Hypothalamus (tissue), 51 donors: ENCODE measurements around the gene LRP3.
A peak's percentile ranks its signal among the peaks of the same experiment; 100 is the strongest.
"Not testable (repeated sequence)": the region's sequence is repeated elsewhere in the genome, so short reads cannot be mapped to it uniquely, and the experiment has no call there.

Experiments
- DNase-seq, 51 donors: peaks; one replicate each; lab custom pipeline; 2025; lab: John Stamatoyannopoulos, UW

Gene LRP3

DNA sequence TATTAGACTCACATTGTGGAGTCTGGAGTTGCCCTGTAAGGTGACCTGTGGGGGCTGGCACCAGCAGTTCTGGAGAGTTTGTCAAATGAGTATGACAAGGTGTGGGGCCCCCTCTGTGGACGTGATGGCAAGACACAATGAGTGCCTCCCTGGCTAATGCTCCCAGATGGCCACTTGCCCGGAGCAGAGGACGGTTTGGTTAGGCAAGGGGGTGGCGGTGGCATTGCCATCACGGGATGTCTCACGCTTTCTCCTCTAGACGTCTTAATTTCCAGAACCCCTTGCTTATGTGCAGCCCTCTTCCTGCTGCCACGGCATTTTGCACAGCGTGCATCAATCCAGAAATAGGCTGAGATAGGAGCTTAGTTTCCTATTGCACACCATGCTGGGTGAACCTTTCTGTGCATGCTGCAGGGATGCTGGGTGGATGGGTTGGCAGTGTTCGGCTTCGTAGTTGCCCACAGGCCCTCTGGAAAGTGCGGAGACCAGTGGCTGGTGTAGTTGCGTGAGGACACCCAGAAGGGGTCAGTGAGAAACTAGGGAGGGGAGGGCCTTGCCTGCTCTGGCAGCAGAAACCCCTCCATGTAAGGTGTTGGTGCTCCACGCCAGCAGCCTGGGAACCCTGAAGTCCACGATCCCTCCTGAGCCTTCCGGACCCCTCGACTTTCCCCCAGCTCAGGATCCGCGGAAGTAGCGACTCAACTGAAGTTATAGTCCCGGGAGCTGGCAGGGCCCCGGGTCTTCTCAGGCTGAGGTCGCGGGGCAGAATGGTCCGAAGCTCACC is 18.1 kb upstream of the LRP3 start:
- DNase-seq = peak in 7 of 51 donors; percentile 28 to 73 (median 47)

DNA sequence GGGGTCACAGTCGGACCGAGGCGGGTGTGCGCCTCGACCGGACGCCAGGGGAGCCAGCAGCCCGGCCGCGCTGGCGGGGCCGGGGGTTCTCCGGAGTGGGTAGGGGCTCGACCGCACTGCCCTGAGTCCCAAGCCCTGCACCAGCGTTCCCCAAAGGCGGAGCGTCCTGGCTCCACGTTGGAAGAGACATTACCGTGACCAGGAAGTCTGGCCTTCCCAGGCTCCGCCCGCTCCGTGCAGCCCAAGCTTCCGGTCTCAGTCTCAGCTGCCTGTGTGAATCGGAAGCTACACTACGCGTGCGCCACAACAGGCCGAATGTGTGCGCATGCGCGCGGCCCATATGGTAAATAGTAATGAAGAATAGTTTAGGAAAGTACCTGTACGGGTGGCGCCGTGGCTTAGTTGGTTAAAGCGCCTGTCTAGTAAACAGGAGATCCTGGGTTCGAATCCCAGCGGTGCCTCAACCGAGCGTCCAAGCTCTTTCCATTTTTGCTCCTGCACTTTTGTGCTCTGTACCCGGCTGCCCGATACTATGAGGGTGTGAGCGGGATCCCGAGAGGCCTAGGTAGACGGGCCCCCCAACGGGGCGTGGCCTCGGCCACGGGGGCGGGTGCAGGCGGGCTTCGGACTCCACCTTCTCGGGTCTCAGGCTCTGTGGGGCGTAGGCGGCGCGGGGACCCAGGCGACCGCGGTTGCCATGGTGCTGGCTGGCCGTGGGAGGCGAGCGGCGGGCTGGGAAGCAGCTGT is 17.3 kb upstream of the LRP3 start:
- DNase-seq = peak; percentile 83 to 100 (median 95)

DNA sequence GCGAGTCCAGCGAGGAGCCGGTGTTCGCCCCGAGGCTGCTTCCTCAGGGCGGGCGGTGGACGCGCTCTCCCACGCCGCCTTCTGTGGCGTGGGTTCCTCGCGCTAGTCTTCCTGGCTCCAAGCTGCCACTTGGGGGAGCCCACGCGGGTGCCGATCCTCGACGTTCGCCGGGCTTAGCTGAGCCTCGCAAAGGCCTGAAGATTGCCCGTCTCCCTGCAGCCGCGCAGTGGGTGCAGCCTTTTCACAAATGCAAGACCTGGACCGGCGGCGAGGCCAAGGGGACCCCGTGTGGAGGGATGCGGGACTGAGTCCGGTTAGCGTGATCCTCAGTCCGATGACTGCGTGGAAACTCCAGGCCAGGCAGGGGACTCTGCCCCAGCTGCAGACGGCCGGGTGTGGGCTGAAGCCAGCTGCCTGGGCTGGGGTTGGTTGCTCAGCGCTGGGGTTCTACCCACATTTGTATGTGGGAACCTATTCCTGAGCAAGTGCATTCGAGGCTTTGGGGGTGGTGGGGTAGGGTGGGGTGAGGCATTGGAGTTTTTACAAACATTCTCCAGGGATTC is 16.6 kb upstream of the LRP3 start:
- peak in 13 of 51 donors; percentile 62 to 95 (median 82) for DNase-seq

DNA sequence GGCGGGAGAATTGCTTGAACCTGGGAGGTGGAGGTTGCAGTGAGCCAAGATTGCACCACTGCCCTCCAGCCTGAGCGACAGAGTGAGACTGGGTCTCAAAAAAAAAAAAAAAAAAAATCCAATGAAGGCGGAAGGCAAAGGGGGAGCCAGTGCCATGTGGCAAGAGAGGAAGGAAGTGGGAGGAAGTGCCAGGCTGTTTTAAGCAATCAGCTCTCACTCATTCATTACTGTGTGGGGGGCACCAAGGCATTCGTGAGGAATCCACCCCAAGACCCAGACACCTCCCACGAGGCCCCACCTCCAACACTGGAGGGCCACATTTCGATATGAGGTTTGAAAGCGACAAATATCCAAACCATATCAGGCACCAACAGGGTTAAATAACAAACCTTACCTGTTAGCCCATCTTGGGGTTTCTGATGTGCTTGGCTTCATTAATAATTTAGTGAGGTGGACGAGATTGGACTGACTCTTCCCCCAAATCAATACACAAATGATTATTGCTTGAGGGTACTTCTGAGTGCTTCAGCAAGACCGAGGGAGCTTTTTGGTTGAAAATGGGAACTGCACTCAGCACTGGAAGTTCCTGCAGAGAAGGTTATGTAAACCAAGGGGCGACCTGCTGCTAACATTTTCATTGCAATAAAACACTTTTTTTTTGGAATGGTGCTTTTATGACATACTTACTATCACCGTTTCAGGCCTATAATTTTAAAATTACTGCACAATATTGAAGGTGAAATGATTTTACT is 7.5 kb upstream of the LRP3 start:
- peak in 1 of 51 donors; percentile 22 for DNase-seq

DNA sequence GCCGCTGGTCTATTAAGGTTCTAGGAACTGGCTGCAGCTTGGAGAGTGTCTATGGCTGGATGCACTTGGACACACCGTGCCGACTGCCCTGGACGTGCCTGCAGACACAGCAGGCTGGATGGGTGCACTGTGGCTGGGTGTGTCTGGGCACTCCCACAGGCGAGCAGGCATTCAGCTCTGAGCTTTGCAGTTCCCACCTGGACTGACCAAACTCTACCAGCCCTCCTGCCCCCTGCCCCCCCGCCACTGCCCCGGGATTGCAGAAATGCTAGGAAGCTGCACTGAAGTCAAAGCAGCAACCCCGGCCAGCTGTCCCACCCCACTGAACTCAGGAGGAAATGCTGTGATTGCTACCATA is 7.0 kb upstream of the LRP3 start:
- no peak for DNase-seq

DNA sequence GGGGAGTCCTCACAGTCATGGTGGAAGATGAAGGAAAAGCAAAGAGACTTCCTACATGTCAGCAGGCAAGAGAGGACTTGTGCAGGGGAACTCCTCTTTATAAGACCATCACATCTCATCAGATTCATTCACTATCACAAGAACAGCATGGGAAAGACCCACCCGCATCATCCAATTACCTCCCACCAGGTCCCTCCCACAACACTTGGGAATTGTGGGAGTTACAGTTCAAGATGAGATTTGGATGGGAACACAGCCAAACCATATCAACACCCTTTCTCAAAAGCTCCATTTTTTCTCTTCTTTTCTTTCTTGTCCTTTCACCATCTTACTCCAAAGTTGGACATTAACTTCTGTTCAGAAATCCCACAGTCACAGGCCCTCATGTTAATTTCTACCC is 4.7 kb upstream of the LRP3 start:
- no peak for DNase-seq

DNA sequence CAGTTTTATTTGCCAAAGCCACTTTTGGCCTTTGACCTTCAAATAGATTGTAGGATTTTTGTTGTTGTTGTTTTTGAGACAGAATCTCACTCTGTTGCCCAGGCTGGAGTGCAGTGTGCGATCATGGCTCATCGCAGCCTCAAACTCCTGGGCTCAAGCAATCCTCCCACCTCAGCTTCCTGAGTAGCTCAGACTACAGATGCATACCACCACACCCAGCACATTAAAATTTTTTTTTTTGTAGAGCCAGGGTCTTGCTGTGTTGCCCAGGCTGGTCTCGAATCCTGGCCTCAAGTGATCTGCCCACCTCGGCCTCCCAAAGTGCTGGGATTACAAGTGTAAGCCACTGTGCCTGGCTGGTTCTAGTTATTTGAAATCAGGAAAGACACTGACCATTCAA is 3.0 kb upstream of the LRP3 start:
- not testable (repeated sequence) for DNase-seq

DNA sequence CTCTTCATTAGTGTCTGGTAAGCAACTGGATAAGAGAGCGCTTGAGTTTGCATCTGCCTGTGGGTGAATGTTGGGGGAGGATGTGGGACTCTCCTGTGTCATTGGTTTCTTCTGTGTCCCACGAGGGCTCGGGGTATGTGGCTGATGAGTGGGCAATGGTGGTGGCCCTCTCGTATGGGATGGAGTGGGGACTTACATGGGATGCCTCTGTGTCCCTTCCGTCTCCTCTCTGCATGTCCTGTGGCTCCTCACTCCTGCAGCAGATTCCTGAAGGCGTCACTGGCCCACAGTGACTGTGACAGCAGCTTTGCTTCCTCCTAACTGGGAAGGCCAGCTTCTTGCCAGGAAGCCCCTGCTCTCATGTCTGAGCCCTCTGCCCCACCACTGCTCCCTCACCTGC is 2.6 kb upstream of the LRP3 start:
- DNase-seq = no peak

DNA sequence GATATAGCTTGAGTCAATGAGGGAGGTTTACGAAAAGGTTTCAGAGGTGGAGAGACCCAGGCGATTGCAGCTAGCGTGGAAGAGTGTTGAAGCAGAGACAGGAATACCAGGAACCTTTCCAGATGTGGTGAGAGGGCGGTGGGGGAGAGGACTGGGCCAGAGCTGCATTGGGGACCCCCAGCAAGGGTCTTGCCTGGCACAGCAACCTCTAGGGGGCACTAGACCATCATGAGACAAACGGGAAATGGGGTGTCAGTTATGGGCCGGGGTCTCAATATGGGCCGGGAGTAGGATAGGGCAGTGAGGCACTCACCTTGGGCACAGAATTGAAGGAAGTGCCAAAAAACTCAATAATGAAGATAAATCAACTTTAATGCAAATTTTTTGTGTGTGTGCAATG is 2.1 kb upstream of the LRP3 start:
- DNase-seq = no peak

DNA sequence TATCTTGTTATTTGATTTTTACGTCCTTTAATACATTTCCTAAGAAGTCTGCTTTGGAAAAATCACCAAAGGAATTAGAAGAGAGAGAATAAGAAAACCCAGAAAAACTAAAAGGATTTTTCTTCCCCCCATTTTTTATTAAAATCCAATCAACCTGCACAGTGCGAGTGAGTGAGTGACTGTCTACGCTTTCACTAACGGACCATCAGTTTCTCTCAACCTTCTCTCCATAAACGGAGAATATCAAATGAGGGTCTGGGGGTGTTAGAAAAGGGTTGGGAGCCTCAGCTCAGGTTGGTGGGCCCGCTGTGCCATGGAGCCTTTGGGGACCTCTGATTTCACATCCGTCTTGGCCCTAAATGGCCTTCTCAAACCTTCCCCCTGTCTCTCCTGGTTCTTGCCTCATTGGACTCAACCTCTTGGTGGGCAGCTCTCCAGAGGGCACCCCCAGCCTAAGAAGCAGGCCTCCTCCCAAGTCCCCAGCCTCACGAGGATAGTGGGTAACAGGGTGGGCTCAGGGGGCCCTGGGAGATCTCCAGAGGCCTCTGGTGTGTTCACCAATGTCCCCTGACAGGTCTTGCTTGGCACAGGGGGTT is 763 bp upstream of the LRP3 start:
- no peak for DNase-seq

DNA sequence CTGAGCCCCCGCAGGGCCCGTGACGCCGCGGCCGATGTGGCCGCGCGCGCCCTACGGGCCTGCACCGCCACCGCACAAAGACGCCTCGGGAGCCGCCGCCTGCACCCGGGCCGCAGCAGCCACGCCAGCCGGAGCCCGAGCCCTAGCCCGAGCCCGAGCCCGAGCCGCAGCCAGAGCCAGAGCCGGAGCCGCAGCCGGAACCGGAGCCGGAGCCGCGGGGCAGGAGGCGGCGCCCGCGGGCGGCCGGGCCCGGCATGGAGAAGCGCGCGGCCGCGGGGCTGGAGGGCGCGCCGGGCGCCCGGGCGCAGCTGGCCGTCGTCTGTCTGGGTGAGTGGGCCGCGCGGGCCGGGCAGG is 379 bp downstream of the LRP3 start:
- peak in 2 of 51 donors; percentile 46 to 48 for DNase-seq

DNA sequence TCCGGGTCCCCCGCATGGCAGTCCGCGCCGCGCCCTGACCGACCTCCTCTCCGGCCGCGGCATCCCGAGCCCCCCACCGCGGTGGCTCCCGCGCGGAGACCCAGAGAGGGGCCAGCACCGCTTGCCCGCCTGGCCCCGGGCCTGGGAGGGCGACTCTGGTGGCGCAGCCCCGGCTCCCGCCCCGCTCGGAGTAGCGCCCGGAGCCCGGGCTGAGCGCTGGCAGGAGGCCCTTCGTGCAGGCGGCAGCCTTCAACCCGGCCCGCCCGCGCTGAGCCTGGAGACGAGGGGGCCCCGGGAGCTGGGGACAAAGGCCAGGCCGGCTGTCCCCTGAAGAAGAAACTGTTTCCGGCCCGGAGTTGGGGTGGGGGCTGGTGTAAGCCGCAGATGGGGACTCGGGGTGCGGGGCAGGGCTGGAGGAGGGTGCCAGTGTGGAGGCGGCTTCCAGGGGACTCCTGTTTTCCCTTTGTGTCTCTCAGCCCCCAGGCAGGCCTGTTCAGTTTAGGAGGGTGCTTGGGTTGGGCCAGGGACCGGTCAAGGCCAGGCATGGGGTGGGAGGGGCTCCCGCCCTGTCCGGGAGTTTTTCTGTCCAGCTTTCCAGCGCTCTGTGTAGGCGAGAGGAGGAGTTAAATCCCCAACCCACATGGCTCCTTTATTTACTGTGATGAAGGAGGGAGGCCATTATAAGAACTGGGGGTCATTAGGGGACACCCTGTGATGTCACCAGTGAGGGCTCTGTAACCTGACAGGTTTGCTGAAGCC is 935 bp downstream of the LRP3 start:
- DNase-seq = peak in 10 of 51 donors; percentile 23 to 58 (median 42)

DNA sequence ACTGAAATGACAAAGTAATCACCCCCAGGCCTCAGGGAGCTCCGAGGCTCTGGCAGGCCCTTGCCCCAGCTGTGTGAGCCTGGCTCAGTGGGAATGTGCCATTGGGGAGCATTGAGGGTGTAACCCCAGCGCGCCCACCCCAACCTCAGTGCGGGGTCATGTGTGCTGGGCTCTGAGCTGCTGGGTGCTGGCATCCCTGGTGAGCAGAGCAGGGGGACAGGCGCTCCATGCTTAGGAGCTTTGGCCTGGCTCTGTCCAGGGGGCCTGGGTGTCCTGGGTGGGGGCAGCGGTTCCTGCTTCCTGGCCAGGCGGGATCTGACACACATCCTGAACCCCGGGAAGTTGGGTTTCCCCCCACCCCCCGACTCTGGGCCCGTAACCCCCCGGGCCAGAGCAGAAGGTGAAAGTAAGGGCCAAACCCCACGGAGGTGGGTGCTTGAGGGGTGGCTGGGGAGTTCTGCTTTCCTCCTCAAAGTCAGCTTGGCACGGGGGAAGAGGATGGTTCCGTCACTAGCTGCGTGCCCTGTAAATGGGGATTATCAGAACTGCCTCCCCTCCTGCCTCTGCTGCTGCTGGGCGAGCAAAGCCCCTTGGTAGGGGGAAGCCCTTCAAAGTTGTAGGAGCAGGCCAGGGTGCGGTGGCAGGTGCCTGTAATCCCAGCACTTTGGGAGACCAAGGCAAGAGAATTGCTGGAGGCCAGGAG is 1.7 kb downstream of the LRP3 start:
- DNase-seq = no peak

DNA sequence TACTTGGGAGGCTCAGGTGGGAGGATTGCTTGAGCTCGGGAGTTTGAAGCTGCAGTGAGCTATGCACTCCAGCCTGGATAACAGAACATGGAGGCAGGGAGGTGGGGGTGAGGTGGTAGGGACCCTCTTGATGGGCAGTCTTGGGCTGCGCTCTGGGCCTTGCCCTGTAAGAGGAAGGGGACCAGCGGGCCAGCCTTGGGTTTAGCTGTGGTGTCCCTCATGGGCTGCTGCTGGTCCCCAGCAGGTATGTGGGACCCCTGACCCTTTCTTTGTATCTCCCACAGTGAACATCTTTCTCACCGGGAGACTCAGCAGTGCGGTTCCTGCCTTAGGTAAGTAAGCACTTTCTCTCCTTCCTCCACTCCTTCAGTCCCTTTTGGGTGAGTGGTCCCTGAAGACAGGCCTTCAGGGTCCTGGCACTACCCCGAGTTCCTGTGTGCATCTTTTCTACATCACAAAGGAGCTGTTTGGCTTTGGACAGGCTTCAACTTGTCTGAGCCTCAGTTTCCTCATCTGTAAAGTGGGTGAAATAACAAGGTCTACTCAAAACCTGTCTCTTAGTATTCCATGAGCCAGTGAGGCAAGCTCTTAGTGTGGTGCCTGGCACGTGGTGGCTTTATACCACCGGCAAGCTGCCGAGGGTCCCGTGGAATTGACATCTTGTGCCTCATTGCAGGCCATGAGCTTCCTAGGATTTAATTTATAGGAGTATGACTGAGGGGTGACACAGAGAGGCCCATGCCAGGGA is 2.5 kb downstream of the LRP3 start:
- no peak for DNase-seq

DNA sequence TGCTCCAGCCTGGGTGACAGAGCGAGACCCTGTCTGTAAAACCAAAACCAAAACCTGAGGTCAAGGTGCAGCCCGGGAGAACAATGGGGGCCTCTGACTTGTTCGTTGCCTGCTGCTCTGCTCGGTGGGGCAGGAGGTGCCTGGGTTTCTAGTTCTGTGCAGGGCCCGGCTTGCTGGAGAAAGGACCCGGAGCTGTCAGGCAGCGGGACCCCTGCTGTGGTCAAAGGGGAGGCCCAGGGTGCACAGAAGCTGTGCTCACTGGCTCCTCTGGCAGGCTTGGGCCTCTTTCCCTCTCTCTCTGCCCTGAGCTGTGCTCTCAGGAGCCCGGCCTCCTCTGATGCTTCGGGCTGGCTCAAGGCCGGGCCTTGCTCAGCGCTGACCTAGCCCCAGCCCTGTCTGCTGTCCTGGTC is 3.5 kb downstream of the LRP3 start:
- no peak for DNase-seq

DNA sequence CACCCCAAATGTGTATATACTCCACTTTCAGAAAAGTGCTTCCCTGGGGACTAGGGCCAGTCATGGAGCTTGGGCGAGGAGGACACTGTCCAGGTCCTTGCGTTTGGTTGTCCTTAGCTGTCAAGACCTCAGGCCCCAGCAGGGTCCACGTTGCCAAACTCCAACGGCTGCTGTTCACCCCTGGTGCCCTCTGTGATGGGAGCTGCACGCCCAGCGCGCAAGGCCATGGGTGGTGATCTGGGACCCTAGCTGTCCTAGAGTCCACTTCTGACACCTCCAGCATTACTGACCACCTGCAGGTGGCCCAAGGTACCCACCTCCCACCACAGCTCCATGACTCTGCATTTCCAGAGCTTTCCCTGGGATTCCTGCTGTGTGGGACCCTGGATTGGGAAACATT is 4.0 kb downstream of the LRP3 start:
- DNase-seq = no peak

DNA sequence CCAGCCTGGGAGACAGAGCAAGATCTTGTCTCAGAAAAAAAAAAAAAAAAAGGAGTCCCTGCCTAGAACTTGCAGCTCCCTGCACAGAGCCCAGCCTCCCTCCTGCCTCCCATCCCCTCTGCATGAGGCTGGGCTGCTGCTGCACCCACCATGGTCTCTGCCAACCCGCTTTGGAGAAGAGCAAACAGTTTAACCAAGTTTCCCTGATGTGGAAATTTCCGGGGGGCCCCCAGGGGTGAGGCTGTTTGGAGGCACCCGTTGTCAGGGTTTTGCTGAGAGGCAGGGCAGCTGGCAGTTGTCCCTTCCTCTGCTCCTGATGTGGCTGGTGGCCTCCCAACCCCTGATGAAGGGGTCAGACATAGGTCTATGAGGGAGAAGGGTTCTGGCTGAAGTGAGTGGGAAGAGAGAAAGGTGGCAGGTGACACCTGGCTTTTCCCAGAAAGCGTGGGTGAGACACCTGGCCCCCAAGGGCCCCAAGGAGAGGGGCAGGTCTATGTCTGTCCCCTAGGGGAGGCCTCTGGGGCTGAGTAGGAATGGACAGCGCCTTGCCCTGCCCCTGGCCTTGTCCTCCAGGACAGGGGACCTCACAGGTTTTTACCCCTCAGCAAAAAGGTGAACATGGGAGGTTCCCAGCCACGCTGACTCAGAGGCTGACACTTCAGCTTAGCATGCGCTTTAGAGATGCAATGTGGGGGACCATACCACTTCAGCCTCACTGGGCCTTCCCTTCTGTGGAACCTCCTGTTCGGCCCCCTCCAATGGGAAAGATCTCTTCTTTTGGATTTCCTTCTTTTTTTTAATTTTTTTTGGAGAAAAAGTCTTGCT is 5.5 kb downstream of the LRP3 start:
- no peak for DNase-seq

DNA sequence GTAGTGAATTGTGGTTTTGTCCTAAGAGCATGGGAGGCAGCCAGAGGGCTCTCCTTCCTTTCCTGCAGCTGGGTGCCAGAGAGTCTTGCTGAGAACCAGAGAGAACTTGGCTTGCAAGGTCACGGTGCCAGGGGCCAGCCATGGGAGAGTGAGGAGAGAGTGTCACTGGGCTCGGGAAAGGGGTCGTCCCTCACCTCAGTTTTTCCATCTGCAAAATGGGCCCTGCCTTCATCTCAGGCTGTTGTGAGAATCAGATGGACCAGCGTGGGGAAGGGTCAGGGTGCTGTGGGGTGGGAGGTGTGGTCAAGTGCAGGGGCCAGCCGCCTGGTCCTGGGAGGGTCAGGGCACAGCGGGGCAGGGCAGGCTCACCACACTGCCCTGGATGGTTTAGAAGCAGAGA is 7.3 kb downstream of the LRP3 start:
- DNase-seq = no peak
